RWPE1 (cell line): ENCODE data around the gene PLPP3.

Experiments used
- CTCF ChIA-PET: fragments of 350-600 bp; sonication (Branson Sonifier 250); formaldehyde crosslinking; extraction: SDS; loops from one replicate; lab custom pipeline; 2021; lab: Yijun Ruan, JAX
- POLR2A ChIA-PET: fragments of 400-600 bp; formaldehyde crosslinking; extraction: SDS; loops from one replicate; lab custom pipeline; 2020; ENCODE audit warnings: antibody characterized with exemption; ENCODE audit not compliant: low non-redundant PET; lab: Yijun Ruan, JAX
- DNase-seq: peaks from one replicate; pipeline ENCODE4 v3.0.0; 2012; ENCODE audit warnings: low spot score
- H3K27ac ChIP-seq: fragments of 450-650 bp; 2 replicates; pipeline ENCODE4 v1.5.1; 2017
- CTCF ChIP-seq: fragments of 450-650 bp; conservative IDR thresholded peaks from 2 replicates; pipeline ENCODE4 v1.5.1; 2017; ENCODE audit warnings: low read depth, mild to moderate bottlenecking

Gene PLPP3

GRCh38 chr1:56491441-56491840, 87.9 kb downstream of the PLPP3 start:
- POLR2A ChIA-PET = no interaction called here

GRCh38 chr1:56490619-56491018, 88.7 kb downstream of the PLPP3 start:
- ChIA-PET POLR2A (no interaction called here), CTCF (no interaction called here)
- no peak overlapping the region for H3K27ac ChIP-seq
- DNase-seq = no peak
- TF ChIP-seq CTCF = no peak

More at GRCh38 chr1:56491441-56491840, 87.9 kb downstream of the PLPP3 start:
- H3K27ac ChIP-seq = no peak overlapping the region
- TF ChIP-seq CTCF = no peak
- CTCF ChIA-PET = interaction anchor here (0.7 kb wide), 1 partner anchor 45 kb away, joined by 4 read pairs; no protein-coding TSS in a partner anchor
- DNase-seq = peak; percentile 43

- POLR2A ChIA-PET = no interaction called here
- no peak for TF ChIP-seq CTCF
- CTCF ChIA-PET = no interaction called here
- no peak for DNase-seq
- H3K27ac ChIP-seq = no peak overlapping the region
These were observed 89.7 kb downstream of the PLPP3 start for GRCh38 chr1:56489695-56490094.

- ChIA-PET POLR2A (no interaction called here), CTCF (interaction anchor here (0.6 kb wide), 1 partner anchor 202 kb away, joined by 3 read pairs; no protein-coding TSS in a partner anchor)
- no peak overlapping the region for H3K27ac ChIP-seq
- TF ChIP-seq CTCF = no peak
- no peak for DNase-seq
These were observed 94.7 kb downstream of the PLPP3 start for GRCh38 chr1:56484695-56485094.

- no peak for TF ChIP-seq CTCF
- CTCF ChIA-PET = no interaction called here
- POLR2A ChIA-PET = no interaction called here
- no peak overlapping the region for H3K27ac ChIP-seq
- no peak for DNase-seq
These were observed 96.3 kb downstream of the PLPP3 start for GRCh38 chr1:56483104-56483503.

- POLR2A ChIA-PET = no interaction called here
- DNase-seq = no peak
- no peak overlapping the region for H3K27ac ChIP-seq
- TF ChIP-seq CTCF = no peak
- CTCF ChIA-PET = no interaction called here
These were observed 96.9 kb downstream of the PLPP3 start for GRCh38 chr1:56482486-56482885.
